A549 (cell line): Measurements from ENCODE around the gene ARHGAP18. TPM values are rescaled to one million over a fixed set of nuclear protein-coding genes. Genes with fewer than 3 reads are reported as not detected.

ENCODE experiments used
- ATAC-seq, 2 experiments: fragments of 200-7000 bp in 1 of 2; fragments of >200 bp in 1 of 2; cut with Nextera tagmentation in 1 of 2; cut with Tn5 transposase in 1 of 2; 3 replicates each; pipeline versions ENCODE4 v1.8.0 to v1.9.1; 2018 to 2020; ENCODE audit warnings: mild to moderate bottlenecking in 1 of 2, moderate library complexity in 1 of 2
- CTCF ChIA-PET: fragments of 300-600 bp; sonication (Branson Sonifier 250); formaldehyde crosslinking; extraction: SDS; loops from one replicate; lab custom pipeline; 2021; ENCODE audit warnings: antibody characterized with exemption, inconsistent platforms; lab: Yijun Ruan, JAX
- POLR2A ChIA-PET: fragments of 350-600 bp; formaldehyde crosslinking; extraction: SDS; loops from one replicate; lab custom pipeline; 2021; ENCODE audit warnings: antibody characterized with exemption, inconsistent platforms; lab: Yijun Ruan, JAX
- DNase-seq, 2 experiments: peaks; one replicate each; pipeline versions ENCODE4 v3.0.0 to v3.0.0-alpha.2; 2011 to 2016; ENCODE audit warnings: low read depth in 1 of 2, low spot score in 1 of 2
- FAIRE-seq: peaks from 2 replicates; lab custom pipeline; 2011; peaks lifted over from hg19 to GRCh38; lab: Jason Lieb, UNC
- H3K27ac ChIP-seq, 2 experiments: fragments of >200 bp; sonication (Bioruptor Twin); formaldehyde crosslinking; 3 replicates each; pipeline ENCODE4 v1.5.1; 2016 to 2017
- H3K4me1 ChIP-seq: fragments of >200 bp; sonication (Bioruptor Twin); formaldehyde crosslinking; 3 replicates; pipeline ENCODE4 v1.6.1; 2016
- H3K4me2 ChIP-seq: fragments of >200 bp; sonication (Bioruptor Twin); formaldehyde crosslinking; 3 replicates; pipeline ENCODE4 v1.6.1; 2016
- H3K4me3 ChIP-seq: fragments of >200 bp; sonication (Bioruptor Twin); formaldehyde crosslinking; 3 replicates; pipeline ENCODE4 v1.5.1; 2016
- H3K9me3 ChIP-seq: fragments of >200 bp; sonication (Bioruptor Twin); formaldehyde crosslinking; 3 replicates; pipeline ENCODE4 v1.6.1; 2016
- BCL3 ChIP-seq: fragments of >200 bp; sonication (Bioruptor Twin); formaldehyde crosslinking; IDR thresholded peaks from 3 replicates; pipeline ENCODE4 v1.6.1; 2016
- CBX8 ChIP-seq: fragments of 200-600 bp; sonication (generic); IDR thresholded peaks from 2 replicates; pipeline ENCODE4 v1.6.1; 2016
- CHD4 ChIP-seq: fragments of 200-600 bp; sonication (generic); IDR thresholded peaks from 2 replicates; pipeline ENCODE4 v1.6.1; 2016; ENCODE audit warnings: antibody characterized with exemption, mild to moderate bottlenecking, borderline replicate concordance
- CTCF ChIP-seq: fragments of >200 bp; sonication (Bioruptor Twin); formaldehyde crosslinking; IDR thresholded peaks from 3 replicates; pipeline ENCODE4 v1.5.1; 2016
- GATA3 ChIP-seq: IDR thresholded peaks from 2 replicates; pipeline ENCODE4 v1.6.1; 2012; ENCODE audit warnings: borderline replicate concordance
- HDAC2 ChIP-seq: fragments of 200-600 bp; sonication (generic); IDR thresholded peaks from 2 replicates; pipeline ENCODE4 v1.6.1; 2016
- HEYL ChIP-seq: fragments of 250-450 bp; sonication (Bioruptor Pico); IDR thresholded peaks from 2 replicates; pipeline ENCODE4 v1.8.0; 2021; ENCODE audit warnings: mild to moderate bottlenecking, moderate library complexity
- HOXA7 ChIP-seq: fragments of 250-450 bp; sonication (Bioruptor Pico); IDR thresholded peaks from 2 replicates; pipeline ENCODE4 v1.5.0; 2020; ENCODE audit warnings: mild to moderate bottlenecking, moderate library complexity
- HOXB5 ChIP-seq: fragments of 250-450 bp; sonication (Bioruptor Pico); IDR thresholded peaks from 2 replicates; pipeline ENCODE4 v1.5.0; 2020; ENCODE audit warnings: mild to moderate bottlenecking, moderate library complexity
- JUNB ChIP-seq: fragments of >200 bp; sonication (Bioruptor Twin); formaldehyde crosslinking; IDR thresholded peaks from 2 replicates; pipeline ENCODE4 v1.6.1; 2016
- KDM5A ChIP-seq: fragments of 200-600 bp; sonication (generic); IDR thresholded peaks from 2 replicates; pipeline ENCODE4 v1.6.1; 2016; ENCODE audit warnings: antibody characterized with exemption, mild to moderate bottlenecking
- MAFK ChIP-seq: fragments of 450-650 bp; IDR thresholded peaks from 2 replicates; pipeline ENCODE4 v1.6.1; 2014; ENCODE audit not compliant: partially characterized antibody
- MAX ChIP-seq: IDR thresholded peaks from 2 replicates; pipeline ENCODE4 v1.6.1; 2012
- MAZ ChIP-seq: fragments of 150-350 bp; IDR thresholded peaks from 2 replicates; pipeline ENCODE4 v1.6.1; 2014; ENCODE audit warnings: antibody characterized with exemption, low read depth, low read length, borderline replicate concordance
- NFE2L2 ChIP-seq: fragments of 150-350 bp; conservative IDR thresholded peaks from 2 replicates; pipeline ENCODE4 v1.6.1; 2014; ENCODE audit warnings: low read length
- NR3C1 ChIP-seq: fragments of >200 bp; sonication (Bioruptor Twin); formaldehyde crosslinking; IDR thresholded peaks from 3 replicates; pipeline ENCODE4 v1.6.1; 2017
- PHF8 ChIP-seq: fragments of 200-600 bp; sonication (generic); IDR thresholded peaks from 2 replicates; pipeline ENCODE4 v1.6.1; 2016; ENCODE audit warnings: low read depth, mild to moderate bottlenecking, antibody characterized with exemption, moderate library complexity, borderline replicate concordance
- RAD21 ChIP-seq, 2 experiments: fragments of >200 bp in 1 of 2; sonication (Bioruptor Twin) in 1 of 2; formaldehyde crosslinking in 1 of 2; IDR thresholded peaks in 1 of 2; conservative IDR thresholded peaks in 1 of 2; 2 replicates in 1 of 2; 3 replicates in 1 of 2; pipeline ENCODE4 v1.6.1; 2012 to 2018; ENCODE audit warnings: inconsistent platforms in 1 of 2
- RARB ChIP-seq: fragments of 250-450 bp; sonication (Bioruptor Pico); IDR thresholded peaks from 2 replicates; pipeline ENCODE4 v1.8.0; 2021; ENCODE audit warnings: mild to moderate bottlenecking, moderate library complexity
- TP53 ChIP-seq: fragments of 250-450 bp; sonication (Bioruptor Pico); IDR thresholded peaks from 2 replicates; pipeline ENCODE4 v1.5.0; 2021; ENCODE audit warnings: mild to moderate bottlenecking, moderate library complexity
- USF2 ChIP-seq: fragments of 450-650 bp; IDR thresholded peaks from 2 replicates; pipeline ENCODE4 v1.6.1; 2014; ENCODE audit warnings: antibody characterized with exemption
- ZC3H11A ChIP-seq: fragments of 450-650 bp; IDR thresholded peaks from 2 replicates; pipeline ENCODE4 v1.6.1; 2014; ENCODE audit warnings: antibody characterized with exemption, mild to moderate bottlenecking
- WGBS: methylation state at CpG from one replicate; pipeline ENCODE4 v1.1.6; 2017; ENCODE audit errors: missing lambda C conversion rate; 5-methylcytosine and 5-hydroxymethylcytosine counted together
- polyA plus RNA-seq, 4 experiments: library from polyadenylated mRNA; depleted of rRNA in 3 of 4; stranded (reverse); fragments of >200 nt; fragmentation: RNase III in 1 of 4; extraction: RNeasy Plus Mini Kit Qiagen cat#74134 plus additional on column Dnase treatment in 1 of 4; gene quantifications; 2 replicates in 3 of 4; 3 replicates in 1 of 4; pipeline ENCODE4 v1.2.3, GENCODE V29; 2011 to 2017

ARHGAP18 gene
- polyA plus RNA-seq, 2 of the 4 experiments (the other 2 are of a cell fraction), result 11.2 to 16.7 TPM

GRCh38 chr6:129606664-129607063, 103.3 kb downstream of the ARHGAP18 start:
- TF ChIP-seq HEYL (CRISPR knock-in tag) (no peak), NR3C1 (no peak), GATA3 (no peak), USF2 (no peak), TP53 (CRISPR knock-in tag) (no peak), CTCF (no peak), JUNB (no peak), RAD21 (conservative IDR thresholded peaks at IDR 0.05 in 1 of 2, IDR thresholded peaks at IDR 0.05 in 1 of 2) (no peak), MAX (no peak), HDAC2 (no peak), ZC3H11A (no peak), KDM5A (no peak), CHD4 (no peak), NFE2L2 (no peak), MAFK (no peak)
- ChIA-PET CTCF (interaction anchor here (0.6 kb wide), 1 partner anchor 121 kb away, joined by 3 read pairs; no protein-coding TSS in a partner anchor), POLR2A (no interaction called here)
- no peak for ATAC-seq
- 95% methylated on average over 5 of the region's 5 CpGs for WGBS
- H3K9me3 ChIP-seq, result no peaks in the 10 kb centered on the region
- H3K4me2 ChIP-seq, result no peak overlapping the region
- no peaks in the 10 kb centered on the region for H3K4me1 ChIP-seq
- no peak overlapping the region for H3K27ac ChIP-seq
- FAIRE-seq, result no peak
- DNase-seq, result no peak
- H3K4me3 ChIP-seq, result no peak overlapping the region

GRCh38 chr6:129605967-129606366, 104.0 kb downstream of the ARHGAP18 start:
- Histone ChIP-seq H3K27ac (no peak overlapping the region), H3K4me3 (no peak overlapping the region), H3K4me2 (no peak overlapping the region), H3K9me3 (no peaks in the 10 kb centered on the region), H3K4me1 (no peaks in the 10 kb centered on the region)
- TF ChIP-seq HOXA7 (CRISPR knock-in tag) (no peak), HOXB5 (CRISPR knock-in tag) (no peak), BCL3 (no peak)
- ATAC-seq, result no peak
- ChIA-PET POLR2A (no interaction called here), CTCF (interaction anchor here (0.6 kb wide), 1 partner anchor 122 kb away, joined by 3 read pairs; no protein-coding TSS in a partner anchor)
- WGBS, result 97% methylated on average over 7 of the region's 7 CpGs
- no peak for DNase-seq
- FAIRE-seq, result no peak

- CTCF ChIA-PET, result interaction anchor here (1.4 kb wide), 1 partner anchor 170 kb away, joined by 4 read pairs; no protein-coding TSS in a partner anchor
- Histone ChIP-seq H3K9me3 (no peaks in the 10 kb centered on the region), H3K27ac (no peak overlapping the region), H3K4me2 (no peak overlapping the region), H3K4me1 (no peaks in the 10 kb centered on the region), H3K4me3 (no peak overlapping the region)
- ATAC-seq, result no peak
- POLR2A ChIA-PET, result no interaction called here
- no peak for DNase-seq
- FAIRE-seq, result no peak
- WGBS, result 68% methylated on average over 1 of the region's 1 CpG
- no peak for TF ChIP-seq CBX8
- no peak for TF ChIP-seq MAFK
- TF ChIP-seq PHF8, result no peak
- no peak for TF ChIP-seq MAZ
- no peak for TF ChIP-seq RAD21 (conservative IDR thresholded peaks at IDR 0.05 in 1 of 2, IDR thresholded peaks at IDR 0.05 in 1 of 2)
- TF ChIP-seq RARB (CRISPR knock-in tag), result no peak
- no peak for TF ChIP-seq HOXB5 (CRISPR knock-in tag)
- no peak for TF ChIP-seq MAX
Observed at GRCh38 chr6:129605095-129605494, 104.9 kb downstream of the ARHGAP18 start.
